HG03280 (cell line): Measurements from ENCODE around the gene GLI2.

Experiments used
- ATAC-seq: cut with Tn5 transposase; IDR thresholded peaks from one replicate; pipeline ENCODE4 v1.9.1; 2021; ENCODE audit warnings: mild to moderate bottlenecking, moderate library complexity; ENCODE audit not compliant: unreplicated experiment

Gene GLI2

GRCh38 chr2:120769076-120769786 lies 33.6 kb downstream of the GLI2 start:
- ATAC-seq, result no peak

DNA sequence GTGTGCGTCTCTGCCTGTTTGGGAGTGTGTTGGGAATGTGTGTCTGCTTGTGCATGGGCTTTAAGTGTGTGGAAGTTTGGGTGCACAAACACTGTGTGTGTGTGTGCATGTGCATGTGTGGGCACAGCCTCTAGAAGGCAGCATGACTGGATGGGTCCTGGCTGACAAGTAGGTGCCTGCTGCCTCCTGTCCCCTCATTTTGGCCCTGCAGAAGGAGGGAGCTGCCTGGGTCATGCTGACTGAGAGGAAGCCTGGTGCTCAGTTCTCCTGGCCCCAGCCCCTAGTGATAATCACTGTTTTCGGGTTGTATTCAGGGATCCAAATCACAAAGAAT lies 34.1 kb downstream of the GLI2 start:
- ATAC-seq, result no peak

- ATAC-seq, result no peak
These were observed 34.5 kb downstream of the GLI2 start for GRCh38 chr2:120770176-120770575.

GRCh38 chr2:120770641-120771040 lies 35.0 kb downstream of the GLI2 start:
- ATAC-seq, result no peak

- ATAC-seq, result no peak
These were observed 35.6 kb downstream of the GLI2 start for GRCh38 chr2:120771111-120771780.

DNA sequence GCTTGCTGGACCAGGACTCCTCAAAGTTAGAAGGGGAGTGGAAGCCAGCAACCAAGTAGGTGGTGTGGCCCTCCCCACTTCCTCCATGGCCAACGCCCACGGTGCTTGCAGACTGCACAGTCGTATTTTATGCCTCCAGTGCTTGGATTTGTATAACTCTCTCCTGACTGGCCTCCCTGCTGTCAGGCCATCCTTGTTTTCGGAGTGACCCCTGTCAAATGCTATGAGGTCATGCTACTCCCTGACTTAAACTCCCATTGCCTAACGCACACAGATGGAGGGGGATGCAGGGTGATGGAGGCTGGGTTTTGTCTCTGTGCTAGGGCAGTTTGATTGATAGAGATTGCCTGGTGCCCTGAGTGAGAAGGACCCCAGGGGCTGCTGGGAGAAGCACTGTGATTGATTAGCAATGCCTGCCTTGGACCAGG lies 36.1 kb downstream of the GLI2 start:
- ATAC-seq, result no peak

- no peak for ATAC-seq
These were observed 36.6 kb downstream of the GLI2 start for GRCh38 chr2:120772261-120772660.

DNA sequence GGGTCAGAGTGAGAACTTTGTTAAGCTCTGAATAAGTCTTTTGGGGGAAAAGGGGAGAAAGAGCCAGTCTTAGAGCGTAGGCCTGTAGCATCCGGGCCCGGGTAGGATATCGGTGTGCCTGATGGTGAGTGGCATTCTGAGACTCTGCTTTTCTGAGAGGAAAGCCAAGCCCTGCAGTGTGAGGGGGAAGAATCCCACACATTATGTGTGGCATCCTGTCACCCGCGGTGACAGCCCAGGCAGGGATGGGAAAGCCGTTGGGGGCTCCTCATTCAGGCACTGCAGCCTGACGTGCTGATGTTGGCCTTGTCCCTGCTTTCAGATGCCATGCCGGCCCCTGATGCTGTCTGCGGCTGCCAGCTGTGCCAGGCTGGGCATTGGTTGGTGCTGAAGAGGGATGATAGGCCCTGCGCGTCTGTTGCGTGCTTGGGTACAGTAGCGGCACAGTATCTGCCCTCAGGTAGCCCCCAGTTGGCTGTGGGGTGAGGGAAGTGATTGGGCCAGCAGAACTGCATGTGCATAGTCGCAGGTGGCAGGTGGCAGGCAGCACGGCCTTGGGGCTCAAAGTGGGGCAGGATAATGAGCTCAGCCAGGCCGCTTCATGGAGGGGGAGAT lies 37.6 kb downstream of the GLI2 start:
- ATAC-seq, result no peak

DNA sequence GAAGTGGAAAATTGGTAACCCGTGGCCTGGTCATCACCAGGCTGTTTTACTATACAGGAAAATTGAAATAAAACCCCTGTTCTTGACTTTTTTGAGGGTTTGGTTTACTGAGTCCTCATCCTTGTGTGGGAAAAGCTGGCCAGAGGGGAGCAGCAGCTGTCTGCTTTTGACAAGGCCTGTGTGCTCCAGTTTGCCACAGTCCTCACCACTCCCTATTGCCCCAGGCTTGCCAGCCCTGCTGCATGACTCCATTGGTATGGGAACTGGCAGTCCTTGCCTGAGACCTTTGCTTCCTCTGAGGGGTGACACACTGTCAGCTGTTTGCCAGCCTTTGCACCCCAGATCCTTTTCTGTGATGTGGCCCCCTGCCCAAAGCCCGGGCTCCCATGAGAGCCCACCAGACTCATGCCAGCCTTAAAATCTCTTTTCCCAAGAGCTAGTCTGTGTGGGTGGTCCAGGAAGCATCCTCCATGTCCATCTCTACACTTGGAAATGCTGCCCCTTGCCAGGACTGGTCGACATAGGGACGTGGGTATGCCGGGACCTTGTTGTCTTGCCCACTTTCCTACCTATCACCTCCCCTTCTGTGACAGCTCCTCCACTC lies 39.0 kb downstream of the GLI2 start:
- ATAC-seq, result no peak

GRCh38 chr2:120775194-120775593 lies 39.5 kb downstream of the GLI2 start:
- ATAC-seq, result no peak

DNA sequence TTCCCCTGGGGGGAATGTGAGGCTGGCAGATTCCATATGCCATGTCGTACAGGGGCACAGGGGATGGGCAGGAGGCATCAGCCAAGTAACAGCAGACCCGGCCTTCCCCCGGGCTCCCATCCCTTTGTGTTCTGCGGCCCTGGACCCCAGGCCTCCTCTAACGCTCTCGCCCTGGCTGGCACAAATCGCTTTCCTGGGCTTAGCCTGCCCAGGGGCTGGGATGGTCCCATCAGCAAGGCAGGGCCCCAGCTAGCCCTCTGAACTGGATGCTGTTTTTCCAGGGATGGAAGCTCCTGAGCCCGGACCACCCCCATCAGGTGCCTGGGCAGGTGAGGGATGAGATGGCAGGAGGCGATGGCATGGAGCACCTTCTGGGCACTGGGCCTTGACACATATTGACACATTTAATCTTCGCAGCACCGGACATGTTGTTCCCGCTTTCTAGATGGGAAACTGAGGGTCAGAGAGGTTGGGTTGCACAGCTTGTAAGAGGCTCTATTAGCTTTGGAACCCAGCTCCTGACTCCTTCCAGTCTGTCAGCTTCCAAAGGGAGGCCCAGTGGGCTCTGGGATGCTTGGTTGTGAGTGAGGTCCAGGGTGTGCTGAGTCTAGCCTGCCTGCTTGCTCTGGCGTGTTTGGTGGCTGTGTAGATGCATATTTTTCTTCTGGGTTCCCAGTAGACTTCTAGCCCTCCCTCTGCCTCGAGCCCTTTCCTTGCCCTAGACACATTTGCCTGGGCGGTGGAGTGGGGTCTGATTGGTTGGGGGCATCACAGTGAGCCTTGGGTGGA lies 40.3 kb downstream of the GLI2 start:
- ATAC-seq, result no peak

DNA sequence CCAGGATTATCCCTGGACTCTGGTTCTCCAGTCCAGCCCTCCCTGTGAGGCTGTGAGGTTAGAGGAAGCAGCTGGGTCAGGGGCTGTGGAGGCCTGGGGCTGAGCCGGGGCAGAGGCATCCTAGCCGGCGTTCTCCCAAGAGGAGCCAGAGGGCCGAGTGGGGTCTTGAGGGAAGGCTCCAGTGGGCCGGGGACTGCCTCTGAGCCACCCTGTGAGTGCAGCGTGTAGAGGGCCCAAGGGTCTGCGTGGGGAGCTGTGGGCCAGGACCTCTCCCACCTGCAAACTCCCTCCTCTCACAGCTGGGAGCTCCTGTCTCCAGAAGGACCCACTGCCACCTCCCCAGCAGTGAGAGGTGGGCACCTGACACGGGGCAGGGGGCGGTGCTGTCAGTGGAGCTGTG lies 41.0 kb downstream of the GLI2 start:
- no peak for ATAC-seq

GRCh38 chr2:120777170-120777751 lies 41.6 kb downstream of the GLI2 start:
- ATAC-seq, result no peak

GRCh38 chr2:120777787-120778186 lies 42.1 kb downstream of the GLI2 start:
- no peak for ATAC-seq

- no peak for ATAC-seq
These were observed 42.6 kb downstream of the GLI2 start for GRCh38 chr2:120778244-120778643.

GRCh38 chr2:120779781-120780283 lies 44.2 kb downstream of the GLI2 start:
- no peak for ATAC-seq

DNA sequence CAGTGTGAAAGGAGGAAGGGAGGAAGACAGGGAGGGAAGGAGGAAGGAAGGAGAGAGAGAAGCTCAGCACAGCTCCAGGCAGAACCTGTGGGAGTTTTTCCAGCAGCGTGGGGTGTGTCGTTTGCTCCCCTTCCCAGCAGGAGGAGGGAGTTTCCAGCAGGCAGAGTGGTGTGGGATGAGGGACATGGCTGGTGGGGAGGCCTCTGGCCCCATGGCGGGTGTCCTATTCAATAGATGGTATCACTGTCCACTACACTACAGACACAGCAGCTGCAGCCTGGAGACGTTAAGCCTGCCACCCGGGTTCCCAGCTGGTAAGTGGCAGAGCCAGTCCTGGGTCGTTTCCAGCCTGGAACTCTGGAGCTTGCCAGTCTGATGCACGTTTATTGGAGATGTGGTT lies 44.7 kb downstream of the GLI2 start:
- no peak for ATAC-seq

DNA sequence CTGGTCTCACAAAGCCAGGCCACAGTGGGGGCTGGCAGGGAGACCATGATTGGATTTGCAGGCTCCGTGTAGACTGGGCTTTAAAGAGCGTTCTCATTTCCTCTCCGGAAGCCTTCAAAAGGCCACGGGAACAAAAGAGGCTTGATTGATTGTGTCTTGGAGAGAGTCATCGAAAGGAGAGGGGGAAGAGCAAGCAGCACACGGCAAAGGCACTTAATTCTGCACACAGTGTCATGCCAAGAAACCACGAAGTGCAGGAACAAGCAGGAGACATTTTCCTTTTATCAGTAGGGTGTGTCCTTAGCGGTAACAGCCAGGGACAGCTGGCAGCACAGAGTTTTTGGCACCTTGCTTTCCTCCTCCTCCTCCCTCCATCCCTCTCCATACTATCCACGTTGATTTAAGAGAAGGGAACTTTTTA lies 47.7 kb downstream of the GLI2 start:
- ATAC-seq, result no peak

GRCh38 chr2:120783969-120784372 lies 48.3 kb downstream of the GLI2 start:
- no peak for ATAC-seq
